RWPE2 (cell line): ENCODE measurements around the gene LSM14B.

Experiments used
- ATAC-seq: fragments of 200-7000 bp; cut with Tn5 transposase; 3 replicates; pipeline ENCODE4 v1.9.1; 2021; ENCODE audit warnings: low read depth
- DNase-seq: peaks from one replicate; pipeline ENCODE4 v3.0.0-alpha.2; 2020; ENCODE audit warnings: low spot score
- H3K27ac ChIP-seq: fragments of 450-650 bp; 2 replicates; pipeline ENCODE4 v1.5.1; 2017; ENCODE audit warnings: mild to moderate bottlenecking; ENCODE audit not compliant: poor library complexity, severe bottlenecking
- H3K27me3 ChIP-seq: fragments of 250-450 bp; sonication (Bioruptor Pico); 2 replicates; pipeline ENCODE4 v1.5.1; 2021; ENCODE audit warnings: mild to moderate bottlenecking, moderate library complexity; ENCODE audit not compliant: insufficient read depth, poor library complexity, severe bottlenecking
- H3K36me3 ChIP-seq: fragments of 250-450 bp; sonication (Bioruptor Pico); 2 replicates; pipeline ENCODE4 v1.5.1; 2020; ENCODE audit warnings: low read depth, mild to moderate bottlenecking, moderate library complexity
- H3K4me1 ChIP-seq: fragments of 250-450 bp; sonication (Bioruptor Pico); 2 replicates; pipeline ENCODE4 v1.5.1; 2021; ENCODE audit warnings: mild to moderate bottlenecking, moderate library complexity; ENCODE audit not compliant: insufficient read depth, poor library complexity, severe bottlenecking
- H3K4me3 ChIP-seq: fragments of 250-450 bp; sonication (Bioruptor Pico); 2 replicates; pipeline ENCODE4 v1.5.1; 2021; ENCODE audit warnings: mild to moderate bottlenecking, moderate library complexity; ENCODE audit not compliant: severe bottlenecking
- H3K9me3 ChIP-seq: fragments of 250-450 bp; sonication (Bioruptor Pico); 2 replicates; pipeline ENCODE4 v1.5.1; 2021; ENCODE audit warnings: mild to moderate bottlenecking, moderate library complexity; ENCODE audit not compliant: severe bottlenecking
- TF ChIP-seq, protein P1 (sequence below): fragments of 450-650 bp; IDR thresholded peaks from one replicate; pipeline ENCODE4 v1.5.1; 2017; ENCODE audit warnings: mild to moderate bottlenecking, moderate library complexity; ENCODE audit not compliant: poor library complexity, severe bottlenecking

The LSM14B gene

DNA sequence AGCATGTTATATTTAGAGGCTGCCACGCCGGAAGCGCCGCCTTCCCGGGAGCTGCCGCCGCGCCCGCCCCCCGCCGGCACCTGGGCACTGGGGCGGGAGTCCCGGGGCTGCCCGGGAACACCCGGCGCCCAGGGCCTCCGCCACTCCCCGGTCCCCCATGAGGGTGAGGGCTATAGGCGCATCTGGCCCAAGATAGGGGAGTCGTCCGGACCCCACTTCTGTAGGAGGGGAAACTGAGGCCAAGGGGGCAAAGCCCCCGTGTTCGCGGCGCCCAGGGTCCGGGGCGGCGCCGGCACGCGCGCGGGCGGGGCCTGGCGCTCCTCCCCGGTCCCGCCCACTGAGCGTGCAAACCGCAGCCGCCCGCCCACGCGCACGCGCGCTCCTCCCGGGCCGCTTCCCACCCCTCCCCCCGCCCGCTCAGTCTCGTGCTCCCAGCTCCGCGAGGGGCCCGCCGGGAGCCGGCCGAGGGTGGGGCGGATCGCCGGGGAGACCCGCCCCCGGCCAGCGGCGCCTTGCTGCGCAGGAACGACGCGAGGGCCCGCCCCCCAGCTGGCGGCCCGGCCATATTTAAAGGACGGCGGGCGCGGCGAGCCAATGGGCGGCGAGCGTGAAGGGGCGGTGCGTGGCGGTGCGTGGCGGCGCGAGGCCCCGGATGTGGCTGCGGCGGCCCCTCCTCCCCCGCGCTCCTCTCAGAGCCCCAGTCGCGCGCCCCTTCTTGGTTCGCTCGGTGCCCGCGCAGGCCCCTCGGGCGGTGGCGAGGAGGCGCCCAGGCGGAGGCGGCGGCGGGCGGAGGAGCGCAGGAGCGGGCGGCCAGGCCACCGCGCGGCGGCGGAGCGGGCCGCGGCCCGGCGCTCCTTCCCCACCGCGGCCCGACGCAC is at the start of gene LSM14B:
TSS of gene LSM14B (plus strand) at position 700 of the 878 bp plus-strand sequence. CDS start 192 bp downstream, outside the sequence.
- TF ChIP-seq, protein P1, sequence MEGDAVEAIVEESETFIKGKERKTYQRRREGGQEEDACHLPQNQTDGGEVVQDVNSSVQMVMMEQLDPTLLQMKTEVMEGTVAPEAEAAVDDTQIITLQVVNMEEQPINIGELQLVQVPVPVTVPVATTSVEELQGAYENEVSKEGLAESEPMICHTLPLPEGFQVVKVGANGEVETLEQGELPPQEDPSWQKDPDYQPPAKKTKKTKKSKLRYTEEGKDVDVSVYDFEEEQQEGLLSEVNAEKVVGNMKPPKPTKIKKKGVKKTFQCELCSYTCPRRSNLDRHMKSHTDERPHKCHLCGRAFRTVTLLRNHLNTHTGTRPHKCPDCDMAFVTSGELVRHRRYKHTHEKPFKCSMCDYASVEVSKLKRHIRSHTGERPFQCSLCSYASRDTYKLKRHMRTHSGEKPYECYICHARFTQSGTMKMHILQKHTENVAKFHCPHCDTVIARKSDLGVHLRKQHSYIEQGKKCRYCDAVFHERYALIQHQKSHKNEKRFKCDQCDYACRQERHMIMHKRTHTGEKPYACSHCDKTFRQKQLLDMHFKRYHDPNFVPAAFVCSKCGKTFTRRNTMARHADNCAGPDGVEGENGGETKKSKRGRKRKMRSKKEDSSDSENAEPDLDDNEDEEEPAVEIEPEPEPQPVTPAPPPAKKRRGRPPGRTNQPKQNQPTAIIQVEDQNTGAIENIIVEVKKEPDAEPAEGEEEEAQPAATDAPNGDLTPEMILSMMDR = no peak
- Histone ChIP-seq H3K4me1 (peaks cover 5% of the 10 kb centered on the region), H3K27me3 (peaks cover 13% of the 10 kb centered on the region), H3K36me3 (peaks cover 36% of the 10 kb centered on the region), H3K9me3 (no peaks in the 10 kb centered on the region), H3K27ac (peak within 1 kb of the TSS; percentile 71), H3K4me3 (peak within 1 kb of the TSS; percentile 92)
- DNase-seq (peak; percentile 99), ATAC-seq (peak; percentile 73)

DNA sequence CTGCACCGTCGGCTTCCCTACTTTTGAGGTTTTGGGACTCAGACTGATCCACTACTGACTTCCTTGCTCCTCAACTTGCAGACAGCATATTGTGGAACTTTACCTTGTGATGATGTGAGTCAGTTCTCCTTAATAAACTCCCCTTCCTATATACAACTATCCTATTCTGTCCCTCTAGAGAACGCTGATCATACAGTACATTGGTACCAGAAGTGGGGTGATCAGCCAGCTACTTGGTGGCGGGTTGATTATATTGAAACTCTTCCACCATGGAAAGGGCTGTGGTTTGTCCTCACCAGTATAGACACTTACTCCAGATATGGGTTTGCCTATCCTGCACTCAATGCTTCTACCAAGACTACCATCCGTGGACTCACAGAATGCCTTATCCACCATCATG is 49.0 kb upstream of the LSM14B start:
- ATAC-seq (no peak), DNase-seq (no peak)
- Histone ChIP-seq H3K9me3 (peaks cover 27% of the 10 kb centered on the region), H3K36me3 (no peaks in the 10 kb centered on the region), H3K27me3 (no peaks in the 10 kb centered on the region), H3K4me1 (no peaks in the 10 kb centered on the region), H3K27ac (no peak overlapping the region), H3K4me3 (no peak overlapping the region)
- TF ChIP-seq, protein P1 = no peak

DNA sequence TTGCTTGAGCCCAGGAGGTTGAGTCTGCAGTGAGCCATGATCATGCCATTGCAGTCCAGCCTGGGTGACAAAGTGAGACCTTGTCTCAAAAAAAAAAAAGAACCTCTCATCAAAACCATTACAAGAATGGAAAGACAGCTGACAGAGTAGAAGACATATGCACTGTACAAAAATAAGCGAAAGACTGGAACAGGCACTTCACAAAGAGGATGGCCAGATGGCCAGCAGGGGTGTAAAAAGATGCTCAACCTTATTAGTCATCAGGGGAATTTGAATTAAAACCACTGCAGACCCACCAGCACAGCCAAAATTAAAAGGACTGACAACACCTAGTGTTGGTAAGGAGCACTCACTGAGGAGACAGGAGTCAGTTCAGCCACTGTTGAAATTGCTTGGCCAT is 43.1 kb upstream of the LSM14B start:
- no peak overlapping the region for H3K27ac ChIP-seq
- TF ChIP-seq, protein P1 = no peak
- peaks cover 4% of the 10 kb centered on the region for H3K27me3 ChIP-seq
- no peaks in the 10 kb centered on the region for H3K36me3 ChIP-seq
- peaks cover 18% of the 10 kb centered on the region for H3K9me3 ChIP-seq
- ATAC-seq (no peak), DNase-seq (no peak)
- no peaks in the 10 kb centered on the region for H3K4me1 ChIP-seq
- H3K4me3 ChIP-seq = no peak overlapping the region

DNA sequence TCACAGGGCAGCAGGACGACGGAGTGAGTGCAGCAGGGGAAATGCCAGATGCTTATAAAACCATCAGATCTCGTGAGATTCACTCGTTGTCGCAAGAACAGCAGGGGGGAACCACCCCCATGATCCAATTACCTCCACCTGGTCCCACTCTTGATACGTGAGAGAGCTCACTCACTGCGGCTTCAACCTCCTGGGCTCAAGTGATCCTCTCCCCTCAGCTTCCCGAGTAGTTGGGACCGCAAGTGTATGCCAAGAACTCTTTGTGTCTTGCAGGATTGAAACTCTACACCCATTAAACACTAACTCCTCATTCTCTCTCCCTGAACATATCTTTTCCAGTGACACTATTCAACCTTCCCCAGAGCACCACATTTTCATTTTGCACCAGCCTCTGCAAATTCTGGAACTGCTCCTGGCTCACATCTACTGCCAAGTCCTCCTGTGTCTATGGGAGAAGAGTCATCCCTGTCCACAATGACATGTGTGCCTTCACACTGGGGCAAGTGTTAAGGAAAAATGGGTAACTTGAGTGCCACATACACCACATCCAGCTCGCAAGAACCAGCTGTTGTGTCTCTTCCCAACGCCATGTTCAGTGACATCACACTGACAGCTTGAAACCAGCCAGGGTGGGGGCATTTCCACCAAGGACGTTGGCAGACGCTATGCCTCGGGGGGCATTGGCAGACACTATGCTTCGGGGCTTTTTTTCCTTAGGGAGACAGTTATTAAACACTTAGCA is 41.9 kb upstream of the LSM14B start:
- H3K9me3 ChIP-seq = peaks cover 13% of the 10 kb centered on the region
- H3K27me3 ChIP-seq = peaks cover 4% of the 10 kb centered on the region
- TF ChIP-seq, protein P1 = no peak
- no peaks in the 10 kb centered on the region for H3K36me3 ChIP-seq
- ATAC-seq (peak; percentile 26; the same call in 2 of the 3 replicates), DNase-seq (no peak)
- H3K4me3 ChIP-seq = no peak overlapping the region
- H3K4me1 ChIP-seq = no peaks in the 10 kb centered on the region
- no peak overlapping the region for H3K27ac ChIP-seq
